IgD-negative memory B cell (primary cell): Measurements from ENCODE around the gene EMP2. TPM values are rescaled to one million over a fixed set of nuclear protein-coding genes. Genes with fewer than 3 reads are reported as not detected.
"Not testable (repeated sequence)": the region's sequence is repeated elsewhere in the genome, so short reads cannot be mapped to it uniquely, and the experiment has no call there.

Source experiments
- H3K27ac Mint-ChIP-seq, 3 donors: one replicate each; pipeline ENCODE4 v1.8.0; 2020 to 2022; ENCODE audit warnings: mild to moderate bottlenecking in 3 of 3, mixed read lengths in 3 of 3, moderate library complexity in 1 of 3
- H3K27me3 Mint-ChIP-seq: one replicate; pipeline ENCODE4 v1.8.0; 2021; ENCODE audit warnings: mixed read lengths
- H3K36me3 Mint-ChIP-seq: one replicate; pipeline ENCODE4 v1.8.0; 2020; ENCODE audit warnings: mild to moderate bottlenecking, mixed read lengths
- H3K4me1 Mint-ChIP-seq, 3 donors: one replicate each; pipeline ENCODE4 v1.8.0; 2020 to 2022; ENCODE audit warnings: mixed read lengths in 3 of 3, mild to moderate bottlenecking in 1 of 3
- H3K4me3 Mint-ChIP-seq, 4 donors: one replicate each; pipeline ENCODE4 v1.8.0; 2020 to 2022; ENCODE audit warnings: mild to moderate bottlenecking in 4 of 4, mixed read lengths in 4 of 4, moderate library complexity in 3 of 4
- H3K9me3 Mint-ChIP-seq, 3 donors: one replicate each; pipeline ENCODE4 v1.8.0; 2020 to 2021; ENCODE audit warnings: mixed read lengths in 3 of 3, mild to moderate bottlenecking in 1 of 3
- polyA plus RNA-seq: library from polyadenylated mRNA; unstranded; fragments of 300-500 nt; fragmentation: Illumina TruSeq; gene quantifications from one replicate; pipeline ENCODE4 v1.2.3, GENCODE V29; 2021

EMP2 gene
- polyA plus RNA-seq, 1 donor from 2014 or later = not detected

DNA sequence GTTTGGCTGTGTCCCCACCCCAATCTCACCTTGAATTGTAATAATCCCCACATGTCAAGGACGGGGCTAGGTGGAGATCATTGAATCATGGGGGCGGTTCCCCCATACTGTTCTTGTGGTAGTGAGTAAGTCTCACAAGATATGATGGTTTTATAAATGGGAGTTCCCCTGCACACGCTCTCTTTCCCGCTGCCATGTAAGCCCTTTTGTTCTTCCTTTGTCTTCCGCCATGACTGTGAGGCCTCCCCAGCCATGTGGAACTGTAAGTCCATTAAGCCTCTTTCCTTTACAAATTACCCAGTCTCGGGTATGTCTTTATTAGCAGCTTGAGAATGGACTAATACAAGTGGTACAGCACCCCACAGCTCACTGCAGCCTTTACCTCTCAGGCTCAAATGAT is 44.1 kb downstream of the EMP2 start:
- H3K9me3 Mint-ChIP-seq, H3K36me3 Mint-ChIP-seq, H3K27me3 Mint-ChIP-seq, H3K4me3 Mint-ChIP-seq, H3K4me1 Mint-ChIP-seq: not testable (repeated sequence)
- H3K27ac Mint-ChIP-seq = peak overlapping the region in 1 of 3 donors; percentile 4

DNA sequence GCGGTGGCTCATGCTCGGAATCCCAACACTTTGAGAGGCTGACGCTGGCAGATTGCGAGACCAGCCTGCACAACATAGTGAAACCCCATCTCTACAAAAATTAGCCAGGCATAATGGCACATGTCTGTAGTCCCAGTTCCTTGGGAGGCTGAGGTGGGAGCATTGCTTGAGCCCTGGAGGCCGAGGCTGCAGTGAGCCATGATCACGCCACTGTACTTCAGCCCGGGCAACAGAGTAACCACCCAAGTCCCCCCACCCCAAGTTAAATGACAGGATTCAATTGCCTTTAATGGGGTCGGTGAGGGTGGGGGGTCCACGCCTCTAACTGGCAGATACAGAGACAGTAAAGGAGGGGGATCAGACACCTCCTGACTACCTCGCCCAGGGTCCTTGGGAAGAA is 44.9 kb downstream of the EMP2 start:
- Mint-ChIP-seq H3K27me3 (peaks cover 3% of the 10 kb centered on the region), H3K4me3 (no peak overlapping the region), H3K4me1 (no peaks in the 10 kb centered on the region), H3K36me3 (no peaks in the 10 kb centered on the region), H3K9me3 (no peaks in the 10 kb centered on the region), H3K27ac (no peak overlapping the region)

DNA sequence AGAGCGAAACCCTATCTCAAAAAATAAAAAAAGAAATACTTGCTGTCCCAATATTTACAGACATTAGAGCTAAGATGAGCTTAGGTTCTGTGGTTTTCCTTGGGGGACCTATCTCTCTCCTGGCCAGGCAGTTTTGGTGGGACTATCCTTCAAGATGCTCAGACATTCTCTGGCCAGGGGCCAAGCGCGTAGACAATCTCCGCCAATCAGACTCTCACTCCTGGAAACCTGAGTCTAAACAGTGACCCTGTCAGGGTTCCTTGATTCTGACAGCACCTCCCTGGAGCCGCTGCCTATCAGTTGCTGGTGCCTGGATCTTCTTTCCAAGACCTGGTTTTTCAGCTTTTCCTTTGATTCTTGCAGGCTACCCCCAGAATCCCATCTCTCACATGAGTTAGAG is 45.6 kb downstream of the EMP2 start:
- Mint-ChIP-seq H3K27me3 (peaks cover 3% of the 10 kb centered on the region), H3K4me3 (no peak overlapping the region), H3K36me3 (no peaks in the 10 kb centered on the region), H3K4me1 (no peaks in the 10 kb centered on the region), H3K9me3 (no peaks in the 10 kb centered on the region), H3K27ac (no peak overlapping the region)

- not testable (repeated sequence) for H3K9me3 Mint-ChIP-seq, H3K27me3 Mint-ChIP-seq, H3K4me3 Mint-ChIP-seq, H3K27ac Mint-ChIP-seq, H3K4me1 Mint-ChIP-seq, H3K36me3 Mint-ChIP-seq
Measured at GRCh38 chr16:10533612-10534011, 46.8 kb downstream of the EMP2 start.

DNA sequence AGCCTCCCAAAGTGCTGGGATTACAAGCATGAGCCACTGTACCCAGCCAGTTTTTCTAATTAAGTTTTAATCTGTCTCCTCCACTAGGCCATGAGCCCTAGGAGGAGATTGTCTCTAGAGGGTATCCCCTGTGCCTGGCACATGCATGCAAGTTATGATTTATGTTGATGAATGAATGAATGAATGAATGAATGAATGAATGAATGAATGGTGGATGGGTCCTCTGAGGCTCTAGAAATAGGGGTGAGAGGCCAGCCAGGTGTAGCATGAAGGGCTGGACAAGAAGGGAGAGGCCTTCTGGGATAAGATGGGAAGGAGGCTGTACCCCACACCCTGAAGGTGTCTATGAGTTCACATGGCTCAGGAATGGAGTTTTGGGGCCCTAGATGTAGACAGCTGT is 48.8 kb downstream of the EMP2 start:
- Mint-ChIP-seq H3K27ac (no peak overlapping the region), H3K27me3 (no peaks in the 10 kb centered on the region), H3K4me1 (no peaks in the 10 kb centered on the region), H3K4me3 (no peak overlapping the region), H3K9me3 (no peaks in the 10 kb centered on the region), H3K36me3 (no peaks in the 10 kb centered on the region)

GRCh38 chr16:10530685-10531084 is 49.7 kb downstream of the EMP2 start:
- Mint-ChIP-seq H3K27ac (no peak overlapping the region), H3K4me1 (no peaks in the 10 kb centered on the region), H3K36me3 (no peaks in the 10 kb centered on the region), H3K4me3 (no peak overlapping the region), H3K9me3 (no peaks in the 10 kb centered on the region), H3K27me3 (no peaks in the 10 kb centered on the region)

- no peaks in the 10 kb centered on the region for H3K27me3 Mint-ChIP-seq
- no peaks in the 10 kb centered on the region for H3K36me3 Mint-ChIP-seq
- no peaks in the 10 kb centered on the region for H3K9me3 Mint-ChIP-seq
- no peak overlapping the region for H3K27ac Mint-ChIP-seq
- H3K4me3 Mint-ChIP-seq = no peak overlapping the region
- no peaks in the 10 kb centered on the region for H3K4me1 Mint-ChIP-seq
Measured at GRCh38 chr16:10529895-10530669, 50.3 kb downstream of the EMP2 start.

DNA sequence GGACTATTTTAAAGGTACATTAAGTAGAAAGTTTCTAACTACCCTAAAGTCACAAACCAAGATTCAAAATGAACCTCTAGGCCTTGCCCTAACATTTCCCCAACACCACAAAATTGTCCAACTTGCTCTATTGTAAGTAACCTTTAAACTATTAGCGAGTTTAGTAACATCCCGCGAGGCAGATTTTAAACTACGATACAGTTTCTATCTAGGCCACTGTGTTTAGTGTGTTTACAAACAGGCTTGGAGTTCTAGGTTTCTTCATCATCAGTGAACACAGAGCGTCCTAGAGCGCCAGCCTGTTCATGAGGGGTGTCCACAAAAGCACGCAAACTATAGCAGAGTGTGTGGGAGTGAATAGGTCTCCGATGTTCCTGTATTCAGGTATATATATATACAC is 51.8 kb downstream of the EMP2 start:
- H3K9me3 Mint-ChIP-seq = no peaks in the 10 kb centered on the region
- no peaks in the 10 kb centered on the region for H3K36me3 Mint-ChIP-seq
- no peaks in the 10 kb centered on the region for H3K4me1 Mint-ChIP-seq
- H3K27me3 Mint-ChIP-seq = no peaks in the 10 kb centered on the region
- no peak overlapping the region for H3K4me3 Mint-ChIP-seq
- no peak overlapping the region for H3K27ac Mint-ChIP-seq

GRCh38 chr16:10526962-10527361 is 53.4 kb downstream of the EMP2 start:
- Mint-ChIP-seq H3K4me3 (no peak overlapping the region), H3K4me1 (no peaks in the 10 kb centered on the region), H3K36me3 (no peaks in the 10 kb centered on the region), H3K27ac (peak overlapping the region in 2 of 3 donors; percentile 40 to 71), H3K27me3 (no peaks in the 10 kb centered on the region), H3K9me3 (no peaks in the 10 kb centered on the region)

- Mint-ChIP-seq H3K4me3 (no peak overlapping the region), H3K4me1 (peaks cover 0 to 2% (median 2%) of the 10 kb centered on the region in 3 donors), H3K27me3 (no peaks in the 10 kb centered on the region), H3K36me3 (no peaks in the 10 kb centered on the region), H3K27ac (peak overlapping the region in 1 of 3 donors; percentile 53), H3K9me3 (no peaks in the 10 kb centered on the region)
Measured at GRCh38 chr16:10525214-10525825, 55.1 kb downstream of the EMP2 start.

DNA sequence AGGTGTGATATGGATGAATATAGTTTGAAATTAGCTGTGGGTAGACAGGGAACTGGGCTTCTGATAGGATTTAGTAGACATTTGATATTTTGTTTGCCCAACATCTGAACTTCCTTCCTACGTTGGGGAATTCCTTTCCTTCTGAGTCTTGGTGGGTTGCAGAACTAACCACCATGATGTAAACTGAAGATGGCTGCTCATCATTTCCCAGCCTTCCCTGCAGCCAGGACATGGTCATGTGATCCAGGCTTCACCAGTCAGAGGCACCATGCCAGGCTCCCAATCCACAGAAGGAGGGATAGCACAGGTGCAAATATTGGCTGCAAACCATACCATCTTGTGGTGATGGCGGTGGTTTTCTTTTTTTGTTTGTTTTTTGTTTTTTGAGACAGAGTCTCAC is 57.4 kb downstream of the EMP2 start:
- H3K4me1 Mint-ChIP-seq = peaks cover 0 to 5% (median 2%) of the 10 kb centered on the region in 3 donors
- no peaks in the 10 kb centered on the region for H3K9me3 Mint-ChIP-seq
- H3K36me3 Mint-ChIP-seq = no peaks in the 10 kb centered on the region
- H3K27ac Mint-ChIP-seq = no peak overlapping the region
- H3K27me3 Mint-ChIP-seq = no peaks in the 10 kb centered on the region
- H3K4me3 Mint-ChIP-seq = no peak overlapping the region

DNA sequence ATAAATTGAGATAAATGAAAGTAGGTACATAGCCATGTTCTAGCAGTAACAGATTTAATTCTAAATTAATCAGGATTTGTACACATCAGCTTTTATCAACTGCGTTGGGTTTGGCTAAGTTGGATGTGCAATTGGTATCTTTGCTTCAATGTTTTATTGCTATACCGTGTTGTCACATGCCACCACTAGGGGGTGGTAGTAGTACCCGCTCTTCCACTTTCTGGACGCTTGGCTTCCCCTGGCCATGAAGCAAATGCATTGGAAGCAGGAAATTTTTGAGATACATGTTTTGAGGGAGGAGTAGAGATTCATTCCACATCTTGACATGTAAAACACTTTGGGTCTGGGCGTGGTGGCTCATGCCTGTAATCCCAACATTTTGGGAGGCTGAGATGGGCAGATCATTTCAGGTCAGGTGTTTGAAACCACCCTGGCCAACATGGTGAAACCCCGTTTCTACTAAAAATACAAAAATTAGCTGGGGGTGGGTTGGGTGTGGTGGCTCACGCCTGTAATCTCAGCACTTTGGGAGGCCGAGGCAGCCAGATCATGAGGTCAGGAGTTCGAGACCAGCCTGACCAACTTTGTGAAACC is 58.6 kb downstream of the EMP2 start:
- H3K36me3 Mint-ChIP-seq = no peaks in the 10 kb centered on the region
- H3K4me1 Mint-ChIP-seq = peaks cover 0 to 5% (median 2%) of the 10 kb centered on the region in 3 donors
- H3K4me3 Mint-ChIP-seq = no peak overlapping the region
- H3K27me3 Mint-ChIP-seq = no peaks in the 10 kb centered on the region
- H3K27ac Mint-ChIP-seq = no peak overlapping the region
- no peaks in the 10 kb centered on the region for H3K9me3 Mint-ChIP-seq

GRCh38 chr16:10520869-10521578 is 59.4 kb downstream of the EMP2 start:
- Mint-ChIP-seq H3K27me3 (no peaks in the 10 kb centered on the region), H3K4me3 (no peak overlapping the region), H3K36me3 (no peaks in the 10 kb centered on the region), H3K27ac (no peak overlapping the region), H3K4me1 (peaks cover 0 to 5% (median 2%) of the 10 kb centered on the region in 3 donors), H3K9me3 (no peaks in the 10 kb centered on the region)

- Mint-ChIP-seq H3K4me1 (peaks cover 1 to 5% (median 2%) of the 10 kb centered on the region in 3 donors), H3K27me3 (no peaks in the 10 kb centered on the region), H3K27ac (no peak overlapping the region), H3K9me3 (no peaks in the 10 kb centered on the region), H3K36me3 (no peaks in the 10 kb centered on the region), H3K4me3 (no peak overlapping the region)
Measured at GRCh38 chr16:10519929-10520868, 60.2 kb downstream of the EMP2 start.
